GM12874 (cell line): Measurements from ENCODE around the gene PATJ.

Experiments
- CTCF ChIP-seq: IDR thresholded peaks from 2 replicates; pipeline ENCODE4 v1.5.1; 2011; ENCODE audit warnings: low read depth, mild to moderate bottlenecking, control low read depth, low read length, moderate library complexity; ENCODE audit not compliant: insufficient read depth

Gene PATJ

GRCh38 chr1:61914823-61915482, 172.7 kb downstream of the PATJ start:
- no peak for TF ChIP-seq CTCF

GRCh38 chr1:61921435-61921834, 179.2 kb downstream of the PATJ start:
- no peak for TF ChIP-seq CTCF

DNA sequence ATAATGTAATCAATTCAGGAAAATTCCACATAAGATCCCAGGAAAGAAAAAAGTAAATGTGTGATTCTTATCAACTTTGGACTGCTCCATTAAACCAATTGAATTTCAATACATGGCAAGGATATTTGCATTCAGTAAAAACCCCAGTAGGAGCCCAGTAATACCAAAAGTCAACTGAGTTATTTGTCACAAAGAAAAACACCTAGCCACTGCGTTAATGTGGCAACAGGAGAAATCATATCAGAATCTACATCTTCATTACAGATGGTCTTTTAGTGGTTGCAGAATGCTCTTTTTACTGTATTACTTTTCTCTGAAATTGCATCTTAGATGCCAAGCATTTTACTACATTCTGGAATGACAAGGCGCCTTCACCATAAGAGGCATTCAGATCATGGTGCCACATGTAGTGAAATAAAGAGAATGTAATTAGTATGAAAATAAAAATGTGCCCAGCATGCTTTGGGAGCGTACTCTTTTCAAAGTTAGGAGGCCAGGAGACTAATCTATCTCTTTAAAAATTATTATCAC, 180.7 kb downstream of the PATJ start:
- no peak for TF ChIP-seq CTCF

DNA sequence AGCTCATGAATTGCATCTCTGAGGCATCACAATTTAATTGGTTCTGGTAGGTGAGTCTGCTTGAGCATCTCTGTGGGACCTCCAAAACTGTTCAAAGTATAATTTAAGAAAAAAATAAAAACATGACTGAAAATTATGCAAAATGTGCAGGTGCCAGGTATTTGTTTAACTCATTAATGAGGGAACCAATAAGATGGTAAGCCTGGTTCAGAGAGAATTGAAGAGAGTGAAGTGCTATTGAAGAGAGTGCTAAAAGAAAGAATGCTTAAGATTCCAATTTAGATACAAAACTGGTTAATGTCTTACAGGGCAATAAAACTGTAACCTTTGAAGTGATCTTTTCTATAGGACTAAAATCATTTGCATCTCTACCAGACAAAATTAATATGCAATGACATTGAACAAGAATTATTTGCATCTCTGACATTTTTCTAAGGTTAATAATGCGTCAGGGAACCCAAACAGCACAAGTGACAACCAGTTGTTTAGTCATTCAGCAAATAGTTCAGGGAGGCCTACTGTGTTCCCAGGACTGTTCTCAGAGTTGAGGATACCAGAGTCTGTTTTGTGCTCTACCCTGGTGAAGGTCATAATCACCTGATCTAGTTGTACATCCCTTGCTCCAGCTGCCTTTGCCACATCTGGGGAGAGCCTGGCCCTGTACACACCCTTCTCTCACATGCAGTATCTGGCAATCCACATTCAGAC, 183.5 kb downstream of the PATJ start:
- no peak for TF ChIP-seq CTCF

GRCh38 chr1:61926597-61926996, 184.3 kb downstream of the PATJ start:
- no peak for TF ChIP-seq CTCF

DNA sequence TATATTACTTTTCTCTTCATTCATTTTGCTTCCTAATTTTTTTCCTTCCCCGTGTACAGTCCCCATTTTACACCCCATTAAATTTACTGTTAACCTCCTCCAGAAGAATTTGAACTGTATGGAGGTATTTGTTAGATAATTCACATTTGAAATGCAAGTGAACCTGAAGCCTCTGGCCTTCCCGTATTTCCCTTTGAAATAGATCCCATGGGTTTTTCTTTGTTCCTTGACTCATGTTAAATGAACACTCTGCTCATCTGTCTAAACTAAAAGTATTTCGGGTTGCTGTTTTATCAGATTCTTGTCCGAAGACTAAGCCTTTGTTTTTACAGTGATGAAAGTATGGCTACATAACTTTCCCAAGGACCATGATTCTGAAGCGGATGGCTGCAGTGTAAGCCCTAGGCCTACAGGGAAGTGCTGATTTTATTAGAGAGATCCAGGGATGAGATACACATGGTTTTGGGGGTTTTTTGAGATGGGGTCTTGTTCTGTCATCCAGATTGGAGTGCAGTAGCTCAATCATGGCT, 187.9 kb downstream of the PATJ start:
- no peak for TF ChIP-seq CTCF

- TF ChIP-seq CTCF: no peak
These were observed 189.5 kb downstream of the PATJ start for GRCh38 chr1:61931587-61932279.
